B cell (primary cell): ENCODE data around the gene PIK3C3. TPM values are rescaled to one million over a fixed set of nuclear protein-coding genes. Genes with fewer than 3 reads are reported as not detected.

Experiments
- ATAC-seq: fragments of 200-7000 bp; cut with Tn5 transposase; one replicate; pipeline ENCODE4 v1.10.0; 2021; ENCODE audit warnings: low read depth, mild to moderate bottlenecking, moderate number of reproducible peaks, moderate library complexity
- CTCF ChIA-PET: fragments of 350-600 bp; sonication (Branson Sonifier 250); formaldehyde crosslinking; loops from one replicate; lab custom pipeline; 2021; ENCODE audit warnings: antibody characterized with exemption, inconsistent platforms; lab: Charles Lee
- POLR2A ChIA-PET: fragments of 350-600 bp; sonication (Branson Sonifier 250); formaldehyde crosslinking; loops from one replicate; lab custom pipeline; 2021; ENCODE audit warnings: antibody characterized with exemption; lab: Charles Lee
- DNase-seq: peaks from one replicate; pipeline ENCODE4 v3.0.0; 2013
- H2AFZ ChIP-seq: 2 replicates; pipeline ENCODE4 v1.6.1; 2012; ENCODE audit warnings: mild to moderate bottlenecking, low read depth, low read length; ENCODE audit not compliant: insufficient read depth, poor library complexity, severe bottlenecking
- H3K27ac ChIP-seq, 2 donors: 1 replicate in 1 of 2; 2 replicates in 1 of 2; pipeline ENCODE4 v1.5.1; 2012 to 2013; ENCODE audit warnings: low read length in 2 of 2, mild to moderate bottlenecking in 2 of 2, moderate library complexity in 1 of 2
- H3K27me3 ChIP-seq, 4 experiments: fragments of 200-600 bp in 1 of 4; sonication (generic) in 1 of 4; replicated peaks in 1 of 4; 1 replicate in 2 of 4; 2 replicates in 2 of 4; pipeline versions ENCODE4 v1.6.1 to v1.7.0; 2013 to 2016; ENCODE audit warnings: low read length in 3 of 4, mild to moderate bottlenecking in 2 of 4, mixed read lengths in 1 of 4, moderate library complexity in 1 of 4; ENCODE audit not compliant: insufficient read depth in 4 of 4, control insufficient read depth in 3 of 4; ENCODE audit errors: control extremely low read depth in 1 of 4
- H3K36me3 ChIP-seq, 2 experiments: replicated peaks in 1 of 2; 1 replicate in 1 of 2; 2 replicates in 1 of 2; pipeline versions ENCODE4 v1.6.1 to v1.7.1; 2013; ENCODE audit warnings: low read length in 1 of 2; ENCODE audit not compliant: insufficient read depth in 2 of 2, control insufficient read depth in 1 of 2; ENCODE audit errors: control extremely low read depth in 1 of 2, extremely low read depth in 1 of 2
- H3K4me1 ChIP-seq, 2 donors: fragments of 200-600 bp in 1 of 2; sonication (generic) in 1 of 2; 1 replicate in 1 of 2; 2 replicates in 1 of 2; pipeline versions ENCODE4 v1.5.1 to v1.6.1; 2013 to 2017; ENCODE audit warnings: low read length in 2 of 2; ENCODE audit not compliant: control insufficient read depth in 2 of 2, insufficient read depth in 2 of 2
- H3K4me2 ChIP-seq: replicated peaks from 2 replicates; pipeline ENCODE3; 2012; ENCODE audit warnings: mild to moderate bottlenecking, low read depth, low read length; ENCODE audit not compliant: poor library complexity, severe bottlenecking
- H3K4me3 ChIP-seq, 5 experiments: fragments of 200-600 bp in 1 of 5; sonication (generic) in 1 of 5; 1 replicate in 3 of 5; 2 replicates in 2 of 5; pipeline versions ENCODE4 v1.5.1 to v1.7.0; 2011 to 2016; ENCODE audit warnings: low read length in 4 of 5, mild to moderate bottlenecking in 4 of 5, low read depth in 2 of 5, control low read depth in 1 of 5, moderate library complexity in 1 of 5; ENCODE audit not compliant: insufficient read depth in 1 of 5; ENCODE audit errors: control extremely low read depth in 1 of 5, extremely low read depth in 1 of 5
- H3K79me2 ChIP-seq: fragments of 200-600 bp; sonication (generic); one replicate; pipeline ENCODE4 v1.6.0; 2016; ENCODE audit warnings: low read length; ENCODE audit not compliant: control insufficient read depth, insufficient read depth
- H3K9ac ChIP-seq: fragments of 200-600 bp; sonication (generic); 2 replicates; pipeline ENCODE4 v1.6.1; 2017; ENCODE audit warnings: mild to moderate bottlenecking, low read length, moderate library complexity
- H3K9me3 ChIP-seq, 3 donors: one replicate each; pipeline versions ENCODE4 v1.6.1 to v1.7.1; 2013; ENCODE audit warnings: low read length in 2 of 3; ENCODE audit not compliant: control insufficient read depth in 2 of 3, insufficient read depth in 1 of 3; ENCODE audit errors: control extremely low read depth in 1 of 3
- H4K20me1 ChIP-seq: 2 replicates; pipeline ENCODE4 v1.6.0; 2012; ENCODE audit warnings: mild to moderate bottlenecking, low read length; ENCODE audit not compliant: insufficient read depth, control insufficient read depth, poor library complexity, severe bottlenecking
- H3K27ac Mint-ChIP-seq: one replicate; pipeline ENCODE4 v1.8.0; 2021; ENCODE audit warnings: mixed read lengths
- H3K27me3 Mint-ChIP-seq: one replicate; pipeline ENCODE4 v1.8.0; 2021; ENCODE audit warnings: mixed read lengths
- H3K4me1 Mint-ChIP-seq: one replicate; pipeline ENCODE4 v1.8.0; 2021; ENCODE audit warnings: mixed read lengths
- H3K4me3 Mint-ChIP-seq: one replicate; pipeline ENCODE4 v1.8.0; 2021; ENCODE audit warnings: mixed read lengths
- H3K9me3 Mint-ChIP-seq: one replicate; pipeline ENCODE4 v1.8.0; 2022; ENCODE audit warnings: mixed read lengths; ENCODE audit not compliant: insufficient read depth
- CTCF ChIP-seq: fragments of 200-600 bp; IDR thresholded peaks from one replicate; pipeline ENCODE4 v1.8.0; 2022; ENCODE audit warnings: antibody characterized with exemption, mild to moderate bottlenecking
- EZH2 ChIP-seq: IDR thresholded peaks from 2 replicates; pipeline ENCODE4 v1.6.1; 2012; ENCODE audit warnings: borderline replicate concordance, low read depth, mild to moderate bottlenecking, moderate library complexity, low read length; ENCODE audit not compliant: insufficient read depth, poor library complexity, severe bottlenecking
- WGBS: methylation state at CpG from one replicate; pipeline ENCODE4 v1.1.5; 2013; ENCODE audit warnings: missing lambda C conversion rate; ENCODE audit not compliant: insufficient coverage; 5-methylcytosine and 5-hydroxymethylcytosine counted together
- intact Hi-C: fragments of 100-400 bp; cut with micrococcal nuclease; formaldehyde crosslinking; loops from one replicate; pipeline ENCODE4 v1.10.0; 2022
- polyA plus RNA-seq: library from polyadenylated mRNA; depleted of rRNA; stranded (reverse); fragments of >200 nt; gene quantifications from 2 replicates; pipeline ENCODE4 v1.2.3, GENCODE V29; 2012
- total RNA-seq, 2 donors: library from RNA; stranded (reverse); fragments of 120-200 nt in 1 of 2; gene quantifications; 1 replicate in 1 of 2; 2 replicates in 1 of 2; pipeline versions ENCODE4 v1.2.3 to v1.2.4, GENCODE V29; 2013 to 2022

PIK3C3 gene
- total and polyA plus RNA-seq, 2 donors (not counting 1 experiment from before 2014, with no cell fraction given): 13.3 to 87.9 TPM

GRCh38 chr18:42038936-42039335 is 83.9 kb downstream of the PIK3C3 start:
- no peak overlapping the region for H3K27ac Mint-ChIP-seq
- no peak overlapping the region for H3K4me3 Mint-ChIP-seq
- Histone ChIP-seq H2AFZ (no peak overlapping the region), H3K9ac (no peak overlapping the region), H3K9me3 (no peaks in the 10 kb centered on the region), H3K27me3 (no peaks in the 10 kb centered on the region), H3K27ac (no peak overlapping the region), H3K4me2 (no peak overlapping the region), H3K36me3 (peaks cover 18 to 49% of the 10 kb centered on the region in 2 experiments), H3K4me3 (no peak overlapping the region), H3K79me2 (no peaks in the 10 kb centered on the region), H3K4me1 (no peaks in the 10 kb centered on the region), H4K20me1 (no peaks in the 10 kb centered on the region)
- ChIA-PET POLR2A (no interaction called here), CTCF (interaction anchor here (1.7 kb wide), 1 partner anchor 10 kb away, joined by 7 read pairs; no protein-coding TSS in a partner anchor)
- H3K9me3 Mint-ChIP-seq: no peaks in the 10 kb centered on the region
- intact Hi-C loops: no loop called here
- no CpG with 5 or more reads among the region's 1 CpG for WGBS
- no peaks in the 10 kb centered on the region for H3K4me1 Mint-ChIP-seq
- TF ChIP-seq EZH2 (no peak), CTCF (no peak)
- ATAC-seq (no peak), DNase-seq (no peak)
- H3K27me3 Mint-ChIP-seq: no peaks in the 10 kb centered on the region

- Histone ChIP-seq H2AFZ (no peak overlapping the region), H3K27me3 (no peaks in the 10 kb centered on the region), H3K9me3 (no peaks in the 10 kb centered on the region), H4K20me1 (no peaks in the 10 kb centered on the region), H3K79me2 (no peaks in the 10 kb centered on the region), H3K27ac (no peak overlapping the region), H3K9ac (no peak overlapping the region), H3K36me3 (peaks cover 17 to 49% of the 10 kb centered on the region in 2 experiments), H3K4me3 (no peak overlapping the region), H3K4me1 (no peaks in the 10 kb centered on the region), H3K4me2 (no peak overlapping the region)
- H3K27ac Mint-ChIP-seq: no peak overlapping the region
- H3K27me3 Mint-ChIP-seq: no peaks in the 10 kb centered on the region
- no peak for TF ChIP-seq EZH2
- TF ChIP-seq CTCF: no peak
- no peaks in the 10 kb centered on the region for H3K9me3 Mint-ChIP-seq
- ChIA-PET CTCF (interaction anchor here (1.7 to 1.8 kb wide), 2 partner anchors 11 to 14 kb away, joined by 7 read pairs; no protein-coding TSS in a partner anchor), POLR2A (no interaction called here)
- DNase-seq: no peak
- H3K4me3 Mint-ChIP-seq: no peak overlapping the region
- no CpG with 5 or more reads among the region's 1 CpG for WGBS
- intact Hi-C loops: no loop called here
- ATAC-seq: no peak
- no peaks in the 10 kb centered on the region for H3K4me1 Mint-ChIP-seq
Observed at GRCh38 chr18:42039396-42039795, 84.4 kb downstream of the PIK3C3 start.
